Suprapubic skin (tissue), 3 donors: ENCODE results near the gene GSDME.

Experiments used
- CTCF ChIP-seq, 2 donors: fragments of 200-600 bp in 1 of 2; fragments of 450-650 bp in 1 of 2; sonication (generic) in 1 of 2; IDR thresholded peaks; one replicate each; pipeline ENCODE4 v1.5.1; 2016 to 2019; ENCODE audit warnings: antibody characterized with exemption in 2 of 2, mild to moderate bottlenecking in 1 of 2, moderate library complexity in 1 of 2
- EP300 ChIP-seq: sonication (generic); formaldehyde crosslinking; IDR thresholded peaks from one replicate; pipeline ENCODE4 v1.6.1; 2017; ENCODE audit warnings: antibody characterized with exemption
- POLR2A ChIP-seq, 2 donors: fragments of 450-650 bp; IDR thresholded peaks; one replicate each; pipeline ENCODE4 v1.6.1; 2017; ENCODE audit warnings: antibody characterized with exemption in 2 of 2, mild to moderate bottlenecking in 2 of 2, moderate library complexity in 2 of 2

- TF ChIP-seq CTCF (IDR thresholded peaks at IDR 0.05) (no peak), POLR2A (IDR thresholded peaks at IDR 0.05) (no peak), EP300 (no peak)
These were observed 31.6 kb downstream of the GSDME start for GRCh38 chr7:24725554-24726241.
